Mucosa of descending colon (tissue), 3 donors: ENCODE data around the gene FSTL4. TPM values are rescaled to one million over a fixed set of nuclear protein-coding genes. Genes with fewer than 3 reads are reported as not detected.

ENCODE experiments used
- ATAC-seq: fragments of 200-7000 bp; cut with Tn5 transposase; one replicate; pipeline ENCODE4 v1.9.1; 2020; ENCODE audit warnings: mild to moderate bottlenecking, moderate library complexity
- DNase-seq, 3 donors: peaks; one replicate each; pipeline ENCODE4 v3.0.0-alpha.2; 2020
- H3K36me3 ChIP-seq: fragments of 200-600 bp; one replicate; pipeline ENCODE4 v1.8.0; 2021; ENCODE audit warnings: low read depth, mild to moderate bottlenecking
- H3K4me1 ChIP-seq: fragments of 200-600 bp; one replicate; pipeline ENCODE4 v1.8.0; 2021; ENCODE audit warnings: low read depth, mild to moderate bottlenecking
- H3K4me3 ChIP-seq: fragments of 200-600 bp; one replicate; pipeline ENCODE4 v1.8.0; 2021; ENCODE audit warnings: mild to moderate bottlenecking
- H3K9me3 ChIP-seq: fragments of 200-600 bp; one replicate; pipeline ENCODE4 v1.8.0; 2021; ENCODE audit warnings: mild to moderate bottlenecking
- intact Hi-C, 2 donors: fragments of 100-400 bp; cut with DNase I in 1 of 2; cut with micrococcal nuclease in 1 of 2; formaldehyde crosslinking; loops; one replicate each; pipeline versions ENCODE4 v1.11.0 to v1.11.1; 2022; cut with DNase I, micrococcal nuclease
- total RNA-seq, 3 donors: library from RNA; stranded (reverse); fragmentation: NEBNext Ultra II Directional in 2 of 3; extraction: Animal tissue kit (Norgen Biotek cat#: 25700) in 2 of 3; gene quantifications; one replicate each; pipeline versions ENCODE4 v1.2.1 to v1.2.4, GENCODE V29; 2021 to 2023
- TF ChIP-seq, protein P1 (sequence below): fragments of 200-600 bp; IDR thresholded peaks from one replicate; pipeline ENCODE4 v1.8.0; 2022; ENCODE audit warnings: antibody characterized with exemption, mild to moderate bottlenecking
- donor health status: DM: no; HTN: no; CAD: no; lungs with moderate emphysema.
- donor health status: DM: no; HTN: no; CAD: no.
- donor health status: DM: no; HTN: yes; CAD: no.

FSTL4 gene
- total RNA-seq, 3 donors from 2014 or later = 0.29 to 0.77 (median 0.57) TPM

DNA sequence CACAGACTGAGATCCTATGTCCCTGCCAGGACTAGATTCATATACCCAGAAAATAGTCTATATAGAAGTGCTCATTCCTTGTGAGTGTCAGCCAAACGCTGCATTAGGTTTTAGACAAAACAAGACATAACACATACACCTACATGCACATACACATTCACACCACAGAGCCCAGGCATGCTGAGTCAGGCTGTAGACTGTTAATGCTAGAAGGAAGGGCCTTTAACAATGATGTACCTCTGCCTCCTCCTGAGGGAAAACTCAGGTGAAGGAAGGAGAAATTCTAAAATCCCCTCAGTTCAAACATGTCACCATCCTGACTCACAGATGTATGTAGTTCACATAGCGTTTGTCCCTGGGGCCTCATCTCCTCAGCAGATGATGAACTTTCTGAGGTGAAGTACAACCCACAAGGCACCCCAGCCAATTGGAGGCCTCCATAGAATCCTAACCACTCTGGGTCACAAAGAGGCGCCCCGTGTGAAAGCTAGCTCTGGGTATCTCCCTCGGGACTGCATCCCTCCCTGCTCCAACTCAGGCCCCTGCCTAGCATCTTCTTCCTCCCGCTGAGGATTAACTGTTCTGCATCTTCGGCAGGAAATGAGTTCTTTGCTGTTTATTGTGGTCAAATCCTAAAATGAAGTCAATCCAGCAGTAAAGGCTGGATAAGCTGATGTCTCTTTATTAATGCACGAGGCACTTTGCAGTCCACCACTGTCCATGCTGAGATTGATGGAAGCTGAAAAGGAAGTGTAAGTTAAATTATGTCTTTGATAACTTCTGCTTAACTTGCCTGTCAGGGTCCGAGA lies 40.8 kb upstream of the FSTL4 start:
- ATAC-seq (no peak), DNase-seq (no peak)
- intact Hi-C loops = no loop called here
- Histone ChIP-seq H3K4me1 (no peaks in the 10 kb centered on the region), H3K9me3 (no peaks in the 10 kb centered on the region), H3K36me3 (no peaks in the 10 kb centered on the region), H3K4me3 (no peak overlapping the region)
- TF ChIP-seq, protein P1, sequence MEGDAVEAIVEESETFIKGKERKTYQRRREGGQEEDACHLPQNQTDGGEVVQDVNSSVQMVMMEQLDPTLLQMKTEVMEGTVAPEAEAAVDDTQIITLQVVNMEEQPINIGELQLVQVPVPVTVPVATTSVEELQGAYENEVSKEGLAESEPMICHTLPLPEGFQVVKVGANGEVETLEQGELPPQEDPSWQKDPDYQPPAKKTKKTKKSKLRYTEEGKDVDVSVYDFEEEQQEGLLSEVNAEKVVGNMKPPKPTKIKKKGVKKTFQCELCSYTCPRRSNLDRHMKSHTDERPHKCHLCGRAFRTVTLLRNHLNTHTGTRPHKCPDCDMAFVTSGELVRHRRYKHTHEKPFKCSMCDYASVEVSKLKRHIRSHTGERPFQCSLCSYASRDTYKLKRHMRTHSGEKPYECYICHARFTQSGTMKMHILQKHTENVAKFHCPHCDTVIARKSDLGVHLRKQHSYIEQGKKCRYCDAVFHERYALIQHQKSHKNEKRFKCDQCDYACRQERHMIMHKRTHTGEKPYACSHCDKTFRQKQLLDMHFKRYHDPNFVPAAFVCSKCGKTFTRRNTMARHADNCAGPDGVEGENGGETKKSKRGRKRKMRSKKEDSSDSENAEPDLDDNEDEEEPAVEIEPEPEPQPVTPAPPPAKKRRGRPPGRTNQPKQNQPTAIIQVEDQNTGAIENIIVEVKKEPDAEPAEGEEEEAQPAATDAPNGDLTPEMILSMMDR = no peak

DNA sequence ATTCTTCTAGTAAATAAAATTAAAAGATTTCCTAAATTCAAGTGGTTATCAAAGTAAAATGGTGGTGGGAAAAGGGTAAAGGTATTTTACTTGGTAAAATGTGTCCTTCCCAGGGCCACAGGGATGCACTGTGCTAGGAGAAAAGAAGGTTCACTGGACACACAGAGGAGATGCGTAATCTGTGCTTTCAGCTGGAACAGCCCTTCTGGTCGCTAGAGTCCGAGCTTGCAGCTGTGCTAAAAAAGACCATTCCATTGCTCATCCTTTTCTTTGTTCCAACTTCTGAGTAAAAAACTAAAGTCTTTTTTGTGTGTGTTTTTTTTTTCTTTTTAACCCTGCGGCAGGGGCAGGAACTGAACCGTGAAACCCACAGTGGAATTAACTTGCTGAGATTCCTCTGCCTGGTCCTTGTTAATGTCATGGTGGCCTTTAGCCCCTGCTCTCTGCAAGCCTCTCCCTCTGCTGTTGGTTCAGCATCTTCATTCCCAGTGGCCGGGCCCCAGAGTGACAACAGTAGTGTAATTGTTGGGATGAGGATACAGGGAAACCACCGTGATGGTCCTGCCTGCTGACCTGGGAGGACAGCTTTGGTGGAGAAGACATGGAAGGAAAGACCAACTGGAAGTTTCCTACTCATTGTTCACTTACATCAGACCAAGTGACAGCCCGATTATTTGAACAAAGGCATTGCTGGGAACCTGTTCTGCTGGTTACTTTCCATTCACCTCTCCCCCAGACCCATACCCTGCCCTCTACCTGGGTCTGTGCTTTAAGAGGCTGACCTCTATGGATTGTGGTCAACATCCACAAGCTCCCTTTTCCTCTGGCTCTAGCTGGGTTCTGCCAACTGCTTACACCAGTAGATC lies 31.9 kb upstream of the FSTL4 start:
- no peak for ATAC-seq
- Histone ChIP-seq H3K9me3 (no peaks in the 10 kb centered on the region), H3K4me3 (no peak overlapping the region), H3K4me1 (no peaks in the 10 kb centered on the region), H3K36me3 (no peaks in the 10 kb centered on the region)
- intact Hi-C loops = no loop called here
- TF ChIP-seq, protein P1 = no peak
- DNase-seq = no peak

DNA sequence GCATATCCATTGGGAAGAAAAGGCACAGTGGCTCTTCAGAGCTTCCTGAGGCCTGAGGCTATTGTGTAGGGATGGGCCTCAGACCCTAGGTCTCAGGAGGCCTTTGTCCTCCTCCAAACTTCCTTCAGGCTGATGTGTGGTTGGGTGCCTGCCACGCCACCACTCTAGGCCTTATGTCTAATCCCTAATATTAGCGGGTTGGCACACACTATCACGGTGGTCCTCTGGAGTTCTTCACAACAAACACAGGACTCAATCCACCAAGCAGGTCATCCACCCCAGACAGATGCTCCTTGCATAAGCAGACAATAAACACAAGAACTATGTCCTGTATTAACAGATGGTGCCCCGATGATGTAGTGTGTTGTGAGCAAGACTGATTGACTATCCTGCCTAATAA lies 31.0 kb upstream of the FSTL4 start:
- no peaks in the 10 kb centered on the region for H3K4me1 ChIP-seq
- no peak overlapping the region for H3K4me3 ChIP-seq
- DNase-seq (no peak), ATAC-seq (no peak)
- no peaks in the 10 kb centered on the region for H3K36me3 ChIP-seq
- TF ChIP-seq, protein P1 = no peak
- no peaks in the 10 kb centered on the region for H3K9me3 ChIP-seq
- intact Hi-C loops = no loop called here

DNA sequence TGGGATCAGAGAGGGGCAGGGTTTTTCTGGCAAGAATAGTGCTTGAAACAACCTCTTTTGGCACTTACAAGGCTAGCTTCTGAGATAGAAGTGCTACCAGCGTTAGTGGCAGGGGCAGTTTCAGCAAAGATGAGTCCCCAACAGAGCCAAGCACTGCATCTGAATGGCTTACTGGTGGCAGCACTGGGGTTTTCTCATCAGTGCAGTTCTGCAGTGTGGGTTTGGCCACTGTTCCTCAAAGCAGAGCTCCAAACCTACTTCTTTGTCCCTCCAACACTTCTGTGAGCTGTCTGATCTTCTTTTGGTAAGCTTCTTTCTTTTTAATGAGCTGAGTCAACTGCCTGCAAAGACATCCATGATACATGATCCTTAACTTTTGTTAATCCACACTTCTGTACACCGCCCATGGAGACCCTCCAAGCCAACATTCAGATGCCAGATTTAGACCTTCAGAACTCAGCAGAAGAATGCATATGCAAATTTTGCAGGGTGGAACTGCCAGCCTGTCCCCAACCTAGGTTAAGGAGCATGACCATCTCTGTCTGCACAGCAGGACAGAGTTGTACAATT lies 29.9 kb upstream of the FSTL4 start:
- DNase-seq (no peak), ATAC-seq (no peak)
- TF ChIP-seq, protein P1 = no peak
- Histone ChIP-seq H3K9me3 (no peaks in the 10 kb centered on the region), H3K36me3 (no peaks in the 10 kb centered on the region), H3K4me3 (no peak overlapping the region), H3K4me1 (no peaks in the 10 kb centered on the region)
- intact Hi-C loops = no loop called here

DNA sequence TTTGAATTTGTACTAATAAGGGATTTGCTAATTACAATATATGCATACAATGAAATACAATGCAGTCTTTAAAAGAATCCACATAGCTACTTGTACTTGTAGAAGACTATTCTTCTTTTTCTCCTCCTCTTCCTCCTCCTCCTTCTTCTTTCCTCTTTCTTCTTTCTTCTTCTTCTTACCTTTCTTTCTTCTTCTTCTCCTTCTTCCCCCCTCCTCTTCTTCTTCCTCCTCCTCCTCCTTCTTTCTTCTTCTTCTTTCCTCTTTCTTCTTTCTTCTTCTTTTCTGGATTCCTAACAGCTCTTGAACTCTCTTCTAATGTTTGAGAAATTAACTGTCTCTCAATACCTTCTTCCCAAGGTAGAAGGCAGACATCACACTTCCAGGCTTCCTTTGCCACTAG lies 29.3 kb upstream of the FSTL4 start:
- ATAC-seq (no peak), DNase-seq (no peak)
- intact Hi-C loops = no loop called here
- TF ChIP-seq, protein P1 = no peak
- H3K4me3 ChIP-seq = no peak overlapping the region
- H3K9me3 ChIP-seq = no peaks in the 10 kb centered on the region
- no peaks in the 10 kb centered on the region for H3K36me3 ChIP-seq
- H3K4me1 ChIP-seq = no peaks in the 10 kb centered on the region
